ENCODE results near the gene PPEF2.

Gene PPEF2

GRCh38 chr4:75822416-75822815, 79.8 kb downstream of the PPEF2 start:
- no peak for DNase-seq

- no peak for DNase-seq
Observed at GRCh38 chr4:75821966-75822365, 80.3 kb downstream of the PPEF2 start.

GRCh38 chr4:75821216-75821615, 81.0 kb downstream of the PPEF2 start:
- no peak for DNase-seq

GRCh38 chr4:75820676-75821075, 81.6 kb downstream of the PPEF2 start:
- no peak for DNase-seq

- DNase-seq: no peak
Observed at GRCh38 chr4:75820197-75820596, 82.1 kb downstream of the PPEF2 start.

GRCh38 chr4:75819121-75819520, 83.1 kb downstream of the PPEF2 start:
- DNase-seq: no peak

GRCh38 chr4:75817901-75818300, 84.4 kb downstream of the PPEF2 start:
- no peak for DNase-seq

Data from KG1 (cell line).